Adrenal gland (tissue), 12 donors: ENCODE results near the gene MAPKBP1. TPM values are rescaled to one million over a fixed set of nuclear protein-coding genes. Genes with fewer than 3 reads are reported as not detected.

Experiments used
- DNase-seq, 7 donors: peaks; one replicate each; pipeline ENCODE4 v3.0.0-alpha.2; 2019 to 2020
- H3K27ac ChIP-seq, 5 donors: fragments of 200-600 bp; sonication (generic) in 4 of 5; 1 replicate in 3 of 5; 2 replicates in 2 of 5; pipeline versions ENCODE4 v1.5.1 to v1.8.0; 2016 to 2020; ENCODE audit warnings: mild to moderate bottlenecking in 1 of 5
- H3K27me3 ChIP-seq: fragments of 200-600 bp; 2 replicates; pipeline ENCODE4 v1.8.0; 2021
- H3K36me3 ChIP-seq, 2 donors: fragments of 200-600 bp; replicated peaks in 1 of 2; 1 replicate in 1 of 2; 2 replicates in 1 of 2; pipeline versions ENCODE4 v1.5.1 to v1.8.0; 2018 to 2022
- H3K4me1 ChIP-seq, 2 donors: fragments of 200-600 bp; replicated peaks in 1 of 2; 1 replicate in 1 of 2; 2 replicates in 1 of 2; pipeline versions ENCODE4 v1.5.1 to v1.8.0; 2018 to 2021
- H3K4me3 ChIP-seq, 4 donors: fragments of 200-600 bp; sonication (generic) in 3 of 4; one replicate each; pipeline ENCODE4 v1.5.1; 2016 to 2018
- H3K9me3 ChIP-seq, 3 donors: fragments of 200-600 bp; sonication (generic) in 1 of 3; replicated peaks in 1 of 3; 1 replicate in 2 of 3; 2 replicates in 1 of 3; pipeline versions ENCODE4 v1.5.1 to v1.8.0; 2016 to 2021
- CTCF ChIP-seq, 6 experiments: fragments of 450-650 bp in 4 of 6; fragments of 200-600 bp in 2 of 6; sonication (generic) in 1 of 6; IDR thresholded peaks; 1 replicate in 5 of 6; 2 replicates in 1 of 6; pipeline versions ENCODE4 v1.5.1 to v1.8.0; 2016 to 2021; ENCODE audit warnings: antibody characterized with exemption in 6 of 6, mild to moderate bottlenecking in 2 of 6, moderate library complexity in 1 of 6
- POLR2A ChIP-seq, 2 donors: fragments of 450-650 bp; IDR thresholded peaks; one replicate each; pipeline ENCODE4 v1.6.1; 2017; ENCODE audit warnings: antibody characterized with exemption in 2 of 2, mild to moderate bottlenecking in 2 of 2, moderate library complexity in 1 of 2
- WGBS, 4 donors: extraction: QIAGEN DNeasy Blood & Tissue Kit in 2 of 4; methylation state at CpG; one replicate each; pipeline versions ENCODE4 v1.1.5 to v1.1.7; 2013 to 2017; 5-methylcytosine and 5-hydroxymethylcytosine counted together
- intact Hi-C, 2 donors: fragments of 100-400 bp; cut with DNase I; formaldehyde crosslinking; loops; one replicate each; pipeline versions ENCODE4 v1.14.1 to v1.15.0; 2022 to 2023
- polyA plus RNA-seq, 3 donors: library from polyadenylated mRNA; stranded (reverse); fragments of 200-250 nt in 2 of 3; fragments of 350-450 nt in 1 of 3; fragmentation: Illumina TruSeq in 1 of 3; extraction: RNeasy Lipid Tissue Mini Kit (QIAGEN cat#74804) in 1 of 3; gene quantifications; one replicate each; pipeline ENCODE4 v1.2.3, GENCODE V29; 2013 to 2014
- total RNA-seq, 9 donors: library from RNA; depleted of rRNA in 4 of 9; stranded (reverse); fragments of >200 nt in 4 of 9; fragments of 120-200 nt in 1 of 9; fragmentation: NEBNext Ultra II Directional in 1 of 9; extraction: Animal tissue kit (Norgen Biotek cat#: 25700) in 1 of 9; gene quantifications; one replicate each; pipeline versions ENCODE4 v1.1.0 to v1.2.4, GENCODE V29; 2013 to 2023
- donor health status: healthy with polysubstance abuse.
- donor health status: Bipolar disorder and iron deficiency.
- donor health status: DM: yes; HTN: yes; CAD: no.
- donor health status: DM: no; HTN: no; CAD: no.
- donor health status: DM: no; HTN: no; CAD: no.
- donor health status: DM: yes; HTN: yes; CAD: no.

MAPKBP1 gene
- total and polyA plus RNA-seq, 12 donors: 10.1 to 60.7 (median 22.8) TPM

GRCh38 chr15:41794081-41794480, 19.8 kb downstream of the MAPKBP1 start:
- no peaks in the 10 kb centered on the region for H3K36me3 ChIP-seq
- WGBS, 4 donors: 75 to 91% (median 85%) methylated on average over 4 of the region's 4 CpGs
- no peaks in the 10 kb centered on the region for H3K9me3 ChIP-seq
- peaks cover 5 to 52% of the 10 kb centered on the region in 2 donors for H3K4me1 ChIP-seq
- no peak for DNase-seq
- intact Hi-C loops: no loop called here
- H3K27me3 ChIP-seq: no peaks in the 10 kb centered on the region
- H3K4me3 ChIP-seq: no peak overlapping the region
- TF ChIP-seq CTCF (IDR thresholded peaks at IDR 0.05): no peak
- no peak for TF ChIP-seq POLR2A (IDR thresholded peaks at IDR 0.05)
- H3K27ac ChIP-seq: no peak overlapping the region

- no peaks in the 10 kb centered on the region for H3K27me3 ChIP-seq
- no peak for DNase-seq
- H3K4me1 ChIP-seq: peaks cover 10 to 37% of the 10 kb centered on the region in 2 donors
- no peak for TF ChIP-seq CTCF (IDR thresholded peaks at IDR 0.05)
- TF ChIP-seq POLR2A (IDR thresholded peaks at IDR 0.05): no peak
- no peak overlapping the region for H3K4me3 ChIP-seq
- peaks cover 0 to 10% of the 10 kb centered on the region in 2 donors for H3K36me3 ChIP-seq
- 61 to 71% (median 65%) methylated on average over 10 of the region's 10 CpGs for WGBS, 4 donors
- H3K9me3 ChIP-seq: no peaks in the 10 kb centered on the region
- intact Hi-C loops: no loop called here
- peak overlapping the region in 3 of 5 donors; percentile 3 to 53 (median 17) for H3K27ac ChIP-seq
Measured at GRCh38 chr15:41795996-41796856, 21.9 kb downstream of the MAPKBP1 start.

GRCh38 chr15:41797201-41797944, 23.1 kb downstream of the MAPKBP1 start:
- Histone ChIP-seq H3K4me3 (no peak overlapping the region), H3K9me3 (no peaks in the 10 kb centered on the region), H3K36me3 (peaks cover 0 to 10% of the 10 kb centered on the region in 2 donors), H3K27me3 (no peaks in the 10 kb centered on the region), H3K27ac (peak overlapping the region in 1 of 5 donors; percentile 53), H3K4me1 (peaks cover 10 to 30% of the 10 kb centered on the region in 2 donors)
- intact Hi-C loops: no loop called here
- WGBS, 4 donors: 80 to 92% (median 87%) methylated on average over 8 of the region's 8 CpGs
- TF ChIP-seq POLR2A (IDR thresholded peaks at IDR 0.05) (no peak), CTCF (IDR thresholded peaks at IDR 0.05) (no peak)
- DNase-seq: no peak
